IMR-90 (cell line): ENCODE results near the gene PDE6B. TPM values are rescaled to one million over a fixed set of nuclear protein-coding genes. Genes with fewer than 3 reads are reported as not detected.

Experiments used
- ATAC-seq: fragments of 200-7000 bp; cut with Tn5 transposase; 2 replicates; pipeline ENCODE4 v1.9.1; 2020; ENCODE audit warnings: low read depth, mild to moderate bottlenecking, moderate library complexity
- BruUV-seq: library from RNA; stranded (reverse); fragments of 400-500 nt; replicated peaks from 2 replicates; lab custom pipeline; 2021; lab: Mats Ljungman, UMichigan
- CTCF ChIA-PET: fragments of 300-600 bp; formaldehyde crosslinking; extraction: SDS; loops from one replicate; lab custom pipeline; 2021; ENCODE audit warnings: antibody characterized with exemption; lab: Yijun Ruan, JAX
- POLR2A ChIA-PET: fragments of 300-600 bp; sonication (Branson Sonifier 250); formaldehyde crosslinking; loops from one replicate; lab custom pipeline; 2022; ENCODE audit warnings: antibody characterized with exemption; ENCODE audit not compliant: unreplicated experiment; lab: Charles Lee
- DNase-seq: peaks from one replicate; pipeline ENCODE4 v3.0.0; 2013
- H2AFZ ChIP-seq: replicated peaks from 2 replicates; pipeline ENCODE3; 2013; ENCODE audit warnings: low read length, mild to moderate bottlenecking; ENCODE audit not compliant: poor library complexity
- H2AK5ac ChIP-seq: 2 replicates; pipeline ENCODE4 v1.6.1; 2013; ENCODE audit warnings: low read depth, low read length, inconsistent platforms
- H2AK9ac ChIP-seq: replicated peaks from 2 replicates; pipeline ENCODE3; 2013; ENCODE audit warnings: mild to moderate bottlenecking, low read depth, low read length, moderate library complexity; ENCODE audit not compliant: poor library complexity
- H2BK120ac ChIP-seq: 2 replicates; pipeline ENCODE4 v1.6.1; 2013; ENCODE audit warnings: low read depth, low read length, inconsistent platforms
- H2BK15ac ChIP-seq: 3 replicates; pipeline ENCODE4 v1.6.1; 2013; ENCODE audit warnings: low read depth, low read length, inconsistent platforms
- H2BK20ac ChIP-seq: 2 replicates; pipeline ENCODE4 v1.6.1; 2013; ENCODE audit warnings: low read depth, mild to moderate bottlenecking, inconsistent platforms, low read length, moderate library complexity
- H2BK5ac ChIP-seq: 2 replicates; pipeline ENCODE4 v1.6.1; 2013; ENCODE audit warnings: mild to moderate bottlenecking, low read depth, low read length, inconsistent platforms; ENCODE audit not compliant: poor library complexity, severe bottlenecking
- H3K14ac ChIP-seq: replicated peaks from 2 replicates; pipeline ENCODE4 v1.6.1; 2013; ENCODE audit warnings: low read depth, low read length, inconsistent platforms
- H3K18ac ChIP-seq: 2 replicates; pipeline ENCODE4 v1.6.1; 2013; ENCODE audit warnings: low read depth, low read length, control low read depth
- H3K23ac ChIP-seq: 2 replicates; pipeline ENCODE4 v1.6.1; 2013; ENCODE audit warnings: low read depth, low read length, inconsistent platforms
- H3K27ac ChIP-seq: 2 replicates; pipeline ENCODE4 v1.5.1; 2013; ENCODE audit warnings: mild to moderate bottlenecking, control low read depth, low read length; ENCODE audit not compliant: insufficient read depth
- H3K27me3 ChIP-seq: 2 replicates; pipeline ENCODE4 v1.6.1; 2013; ENCODE audit warnings: low read length; ENCODE audit not compliant: control insufficient read depth, insufficient read depth
- H3K36me3 ChIP-seq: 2 replicates; pipeline ENCODE4 v1.6.1; 2013; ENCODE audit warnings: low read length, mixed read lengths; ENCODE audit not compliant: control insufficient read depth, insufficient read depth
- H3K4ac ChIP-seq: 2 replicates; pipeline ENCODE4 v1.6.1; 2013; ENCODE audit warnings: low read depth, low read length, inconsistent platforms
- H3K4me1 ChIP-seq: 2 replicates; pipeline ENCODE4 v1.6.1; 2013; ENCODE audit warnings: low read length, mixed read lengths; ENCODE audit not compliant: control insufficient read depth, insufficient read depth
- H3K4me2 ChIP-seq: 2 replicates; pipeline ENCODE4 v1.6.1; 2013; ENCODE audit warnings: low read depth, mild to moderate bottlenecking, control low read depth, low read length, moderate library complexity
- H3K4me3 ChIP-seq: 2 replicates; pipeline ENCODE4 v1.5.1; 2013; ENCODE audit warnings: low read depth, mild to moderate bottlenecking, control low read depth, low read length, moderate library complexity; ENCODE audit not compliant: insufficient read depth
- H3K56ac ChIP-seq: 2 replicates; pipeline ENCODE4 v1.6.1; 2013; ENCODE audit warnings: low read length, inconsistent platforms; ENCODE audit not compliant: insufficient read depth; ENCODE audit errors: extremely low read depth
- H3K79me1 ChIP-seq, 2 experiments: 2 replicates each; pipeline ENCODE4 v1.6.1; 2013; ENCODE audit warnings: low read length in 2 of 2, inconsistent platforms in 1 of 2, low read depth in 1 of 2
- H3K9ac ChIP-seq: 2 replicates; pipeline ENCODE4 v1.6.1; 2013; ENCODE audit warnings: low read depth, low read length, control low read depth
- H3K9me1 ChIP-seq: 2 replicates; pipeline ENCODE4 v1.6.1; 2013; ENCODE audit warnings: low read length, inconsistent platforms; ENCODE audit not compliant: insufficient read depth
- H3K9me3 ChIP-seq: 2 replicates; pipeline ENCODE4 v1.6.1; 2013; ENCODE audit warnings: low read length; ENCODE audit not compliant: control insufficient read depth, insufficient read depth
- H4K20me1 ChIP-seq: 2 replicates; pipeline ENCODE4 v1.6.1; 2013; ENCODE audit warnings: low read length, inconsistent platforms; ENCODE audit not compliant: insufficient read depth
- H4K5ac ChIP-seq: 2 replicates; pipeline ENCODE4 v1.6.1; 2013; ENCODE audit warnings: mild to moderate bottlenecking, low read depth, low read length, control low read depth
- H4K8ac ChIP-seq, 2 experiments: 2 replicates each; pipeline ENCODE4 v1.6.1; 2013; ENCODE audit warnings: low read depth in 2 of 2, low read length in 2 of 2, control low read depth in 1 of 2, inconsistent platforms in 1 of 2
- H4K91ac ChIP-seq: 2 replicates; pipeline ENCODE4 v1.6.1; 2013; ENCODE audit warnings: low read depth, low read length, inconsistent platforms; ENCODE audit not compliant: insufficient read depth
- CEBPB ChIP-seq: IDR thresholded peaks from 2 replicates; pipeline ENCODE4 v1.6.1; 2012; ENCODE audit warnings: low read depth, low read length, improper control_type of control experiment
- FOS ChIP-seq: fragments of 150-350 bp; IDR thresholded peaks from 2 replicates; pipeline ENCODE4 v1.6.1; 2016; ENCODE audit warnings: low read depth, low read length
- POLR2A ChIP-seq: IDR thresholded peaks from 2 replicates; pipeline ENCODE4 v1.6.1; 2012; ENCODE audit warnings: mild to moderate bottlenecking, low read depth, low read length
- RCOR1 ChIP-seq: IDR thresholded peaks from 2 replicates; pipeline ENCODE4 v1.6.1; 2012; ENCODE audit warnings: mild to moderate bottlenecking, low read length, improper control_type of control experiment; ENCODE audit not compliant: insufficient replicate concordance
- SMC3 ChIP-seq: fragments of 150-350 bp; IDR thresholded peaks from 2 replicates; pipeline ENCODE4 v1.6.1; 2016; ENCODE audit warnings: low read depth, mild to moderate bottlenecking, antibody characterized with exemption, low read length, moderate library complexity
- WGBS, 2 experiments: methylation state at CpG; one replicate each; pipeline versions ENCODE4 v1.1.5 to v1.1.7; 2013; ENCODE audit warnings: missing lambda C conversion rate in 2 of 2; ENCODE audit not compliant: insufficient read length in 1 of 2; ENCODE audit errors: extremely low coverage in 2 of 2; 5-methylcytosine and 5-hydroxymethylcytosine counted together
- dilution Hi-C: fragments of 300-500 bp; cut with HindIII; formaldehyde crosslinking; loops from one replicate; pipeline ENCODE4 v1.14.3; 2018; ENCODE audit warnings: low sequenced_read_pairs; ENCODE audit not compliant: unreplicated experiment
- in situ Hi-C: fragments of 300-500 bp; cut with MboI; formaldehyde crosslinking; loops from 3 replicates; pipeline ENCODE4 v1.14.3; 2019; ENCODE audit warnings: low sequenced_read_pairs, inconsistent platforms, mixed read lengths
- intact Hi-C: fragments of 100-400 bp; cut with micrococcal nuclease; formaldehyde crosslinking; loops from 2 replicates; pipeline ENCODE4 v1.10.0; 2022
- polyA plus RNA-seq, 3 experiments: library from polyadenylated mRNA; depleted of rRNA; stranded (reverse); fragments of >200 nt; gene quantifications; 2 replicates each; pipeline ENCODE4 v1.2.3, GENCODE V29; 2012; ENCODE audit warnings: low replicate concordance in 1 of 3
- total RNA-seq: library from RNA; depleted of rRNA; stranded (reverse); fragments of >200 nt; gene quantifications from 2 replicates; pipeline ENCODE4 v1.2.3, GENCODE V29; 2012
- TF ChIP-seq, protein P1 (sequence below): fragments of 150-350 bp; IDR thresholded peaks from 2 replicates; pipeline ENCODE4 v1.6.1; 2016; ENCODE audit warnings: low read depth, mild to moderate bottlenecking, low read length, moderate library complexity, borderline replicate concordance
- TF ChIP-seq, protein P2 (sequence below): conservative IDR thresholded peaks from 2 replicates; pipeline ENCODE4 v1.5.1; 2012; ENCODE audit warnings: mild to moderate bottlenecking, low read depth, low read length, improper control_type of control experiment

Gene PDE6B
- total and polyA plus RNA-seq, 2 of the 4 experiments (the other 2 are of a cell fraction), result under 0.01 TPM; not detected in 1

DNA sequence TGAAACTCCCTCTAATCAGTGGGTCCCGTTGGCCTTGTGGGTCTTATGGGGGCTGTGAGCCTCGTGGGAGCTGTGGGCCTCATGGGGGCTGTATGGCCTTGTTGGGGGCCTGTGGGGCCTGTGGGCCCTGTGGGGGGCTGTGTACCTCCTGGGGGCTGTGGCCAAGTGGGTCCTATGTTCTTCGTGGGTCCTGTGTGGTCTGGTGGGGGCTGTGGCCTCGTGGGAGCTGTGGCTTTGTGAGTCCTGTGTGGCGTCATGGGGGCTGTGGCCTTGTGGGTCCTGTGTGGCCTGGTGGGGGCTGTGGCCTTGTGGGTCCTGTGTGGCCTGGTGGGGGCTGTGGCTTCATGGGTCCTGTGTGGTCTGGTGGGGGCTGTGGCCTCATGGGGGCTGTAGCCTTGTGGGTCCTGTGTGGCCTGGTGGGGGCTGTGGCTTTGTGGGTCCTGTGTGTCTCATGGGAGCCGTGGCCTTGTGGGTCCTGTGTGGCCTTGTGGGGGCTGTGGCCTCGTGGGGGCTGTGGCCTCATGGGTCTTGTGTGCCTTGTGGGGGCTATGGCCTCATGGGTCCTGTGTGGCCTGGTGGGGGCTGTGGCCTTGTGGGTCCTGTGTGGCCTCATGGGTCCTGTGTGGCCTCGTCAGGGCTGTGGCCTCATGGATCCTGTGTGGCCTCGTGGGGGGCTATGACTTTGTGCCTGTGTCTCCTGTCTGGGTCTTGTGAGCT lies 87.7 kb downstream of the PDE6B start:
- CTCF ChIA-PET, result no interaction called here
- Histone ChIP-seq H2AK9ac (no peak overlapping the region), H3K4me2 (no peak overlapping the region)

More for the DNA sequence above, 87.7 kb downstream of the PDE6B start:
- Histone ChIP-seq H3K27ac (no peak overlapping the region), H4K8ac (no peak overlapping the region), H3K4me1 (peaks cover 6% of the 10 kb centered on the region; the same call in 1 of the 2 replicates), H4K91ac (no peak overlapping the region), H3K9ac (no peak overlapping the region), H3K79me1 (peaks cover 9 to 44% of the 10 kb centered on the region in 2 experiments; a peak in 2 of 4 replicates), H3K9me1 (peaks cover 11% of the 10 kb centered on the region; the same call in 1 of the 2 replicates), H4K5ac (no peak overlapping the region), H2BK5ac (no peak overlapping the region), H3K23ac (no peak overlapping the region), H2BK120ac (no peak overlapping the region), H3K36me3 (peaks cover 15% of the 10 kb centered on the region), H3K14ac (no peak overlapping the region), H3K27me3 (no peaks in the 10 kb centered on the region), H3K9me3 (no peaks in the 10 kb centered on the region), H3K4me3 (no peak overlapping the region), H3K56ac (no peak overlapping the region), H2AK5ac (no peak overlapping the region), H3K18ac (no peak overlapping the region), H2BK15ac (no peak overlapping the region), H3K4ac (no peak overlapping the region), H4K20me1 (peaks cover 73% of the 10 kb centered on the region), H2BK20ac (no peak overlapping the region), H2AFZ (no peak overlapping the region)
- no TSS peak for BruUV-seq
- WGBS, 2 experiments, result 100% methylated on average over 1 of the region's 9 CpGs; no CpG with 5 or more reads in 1 of the 2 experiments
- intact Hi-C loops, result no loop called here
- POLR2A ChIA-PET, result no interaction called here
- no peak for DNase-seq
- TF ChIP-seq SMC3 (no peak), POLR2A (no peak), CEBPB (no peak), RCOR1 (no peak), FOS (no peak)
- TF ChIP-seq, protein P1, sequence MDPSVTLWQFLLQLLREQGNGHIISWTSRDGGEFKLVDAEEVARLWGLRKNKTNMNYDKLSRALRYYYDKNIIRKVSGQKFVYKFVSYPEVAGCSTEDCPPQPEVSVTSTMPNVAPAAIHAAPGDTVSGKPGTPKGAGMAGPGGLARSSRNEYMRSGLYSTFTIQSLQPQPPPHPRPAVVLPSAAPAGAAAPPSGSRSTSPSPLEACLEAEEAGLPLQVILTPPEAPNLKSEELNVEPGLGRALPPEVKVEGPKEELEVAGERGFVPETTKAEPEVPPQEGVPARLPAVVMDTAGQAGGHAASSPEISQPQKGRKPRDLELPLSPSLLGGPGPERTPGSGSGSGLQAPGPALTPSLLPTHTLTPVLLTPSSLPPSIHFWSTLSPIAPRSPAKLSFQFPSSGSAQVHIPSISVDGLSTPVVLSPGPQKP, result no peak
- TF ChIP-seq, protein P2, sequence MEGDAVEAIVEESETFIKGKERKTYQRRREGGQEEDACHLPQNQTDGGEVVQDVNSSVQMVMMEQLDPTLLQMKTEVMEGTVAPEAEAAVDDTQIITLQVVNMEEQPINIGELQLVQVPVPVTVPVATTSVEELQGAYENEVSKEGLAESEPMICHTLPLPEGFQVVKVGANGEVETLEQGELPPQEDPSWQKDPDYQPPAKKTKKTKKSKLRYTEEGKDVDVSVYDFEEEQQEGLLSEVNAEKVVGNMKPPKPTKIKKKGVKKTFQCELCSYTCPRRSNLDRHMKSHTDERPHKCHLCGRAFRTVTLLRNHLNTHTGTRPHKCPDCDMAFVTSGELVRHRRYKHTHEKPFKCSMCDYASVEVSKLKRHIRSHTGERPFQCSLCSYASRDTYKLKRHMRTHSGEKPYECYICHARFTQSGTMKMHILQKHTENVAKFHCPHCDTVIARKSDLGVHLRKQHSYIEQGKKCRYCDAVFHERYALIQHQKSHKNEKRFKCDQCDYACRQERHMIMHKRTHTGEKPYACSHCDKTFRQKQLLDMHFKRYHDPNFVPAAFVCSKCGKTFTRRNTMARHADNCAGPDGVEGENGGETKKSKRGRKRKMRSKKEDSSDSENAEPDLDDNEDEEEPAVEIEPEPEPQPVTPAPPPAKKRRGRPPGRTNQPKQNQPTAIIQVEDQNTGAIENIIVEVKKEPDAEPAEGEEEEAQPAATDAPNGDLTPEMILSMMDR, result no peak
- no peak for ATAC-seq
- dilution Hi-C loops, result no loop called here
- in situ Hi-C loops, result no loop called here
